ENCODE data around the gene TTC21B. TPM values are rescaled to one million over a fixed set of nuclear protein-coding genes. Genes with fewer than 3 reads are reported as not detected.

The TTC21B gene
- total RNA-seq, 2 donors from 2014 or later: 23.7 to 34.1 TPM

GRCh38 chr2:165927353-165927752 lies 26.2 kb downstream of the TTC21B start:
- DNase-seq (ENCODE audit: low spot score) (no peak), ATAC-seq (ENCODE audit: insufficient number of reproducible peaks, low FRiP score, low read depth) (no peak)
- no peak overlapping the region for H3K27ac ChIP-seq
- TF ChIP-seq CTCF (IDR thresholded peaks at IDR 0.05): no peak
- peaks cover 36% of the 10 kb centered on the region for H3K36me3 ChIP-seq
- no peaks in the 10 kb centered on the region for H3K9me3 ChIP-seq
- no peak overlapping the region for H3K4me3 ChIP-seq
- H3K4me1 ChIP-seq (ENCODE audit: control insufficient read depth in 1 of 2, low read depth in 2 of 2): no peaks in the 10 kb centered on the region
- no peaks in the 10 kb centered on the region for H3K27me3 ChIP-seq (replicated peaks; ENCODE audit: insufficient read depth)

GRCh38 chr2:165924946-165925345 lies 28.6 kb downstream of the TTC21B start:
- H3K36me3 ChIP-seq: peaks cover 25% of the 10 kb centered on the region
- TF ChIP-seq CTCF (IDR thresholded peaks at IDR 0.05): no peak

GRCh38 chr2:165920748-165921147 lies 32.8 kb downstream of the TTC21B start:
- no peak overlapping the region for H3K27ac ChIP-seq
- H3K9me3 ChIP-seq: no peaks in the 10 kb centered on the region
- no peaks in the 10 kb centered on the region for H3K27me3 ChIP-seq (replicated peaks; ENCODE audit: insufficient read depth)
- no peak overlapping the region for H3K4me3 ChIP-seq
- DNase-seq (ENCODE audit: low spot score): no peak
- H3K4me1 ChIP-seq (ENCODE audit: control insufficient read depth in 1 of 2, low read depth in 2 of 2): no peaks in the 10 kb centered on the region
- peaks cover 16% of the 10 kb centered on the region for H3K36me3 ChIP-seq
- no peak for ATAC-seq (ENCODE audit: insufficient number of reproducible peaks, low FRiP score, low read depth)
- no peak for TF ChIP-seq CTCF (IDR thresholded peaks at IDR 0.05)

More at GRCh38 chr2:165924946-165925345, 28.6 kb downstream of the TTC21B start:
- Histone ChIP-seq H3K27ac (no peak overlapping the region), H3K4me1 (ENCODE audit: control insufficient read depth in 1 of 2, low read depth in 2 of 2) (no peaks in the 10 kb centered on the region), H3K9me3 (no peaks in the 10 kb centered on the region), H3K27me3 (replicated peaks; ENCODE audit: insufficient read depth) (no peaks in the 10 kb centered on the region), H3K4me3 (no peak overlapping the region)
- DNase-seq (ENCODE audit: low spot score): no peak
- ATAC-seq (ENCODE audit: insufficient number of reproducible peaks, low FRiP score, low read depth): no peak

GRCh38 chr2:165913636-165914035 lies 39.9 kb downstream of the TTC21B start:
- ATAC-seq (ENCODE audit: insufficient number of reproducible peaks, low FRiP score, low read depth): no peak
- Histone ChIP-seq H3K4me3 (no peak overlapping the region), H3K36me3 (peaks cover 14% of the 10 kb centered on the region), H3K9me3 (no peaks in the 10 kb centered on the region), H3K4me1 (ENCODE audit: control insufficient read depth in 1 of 2, low read depth in 2 of 2) (no peaks in the 10 kb centered on the region), H3K27ac (no peak overlapping the region), H3K27me3 (replicated peaks; ENCODE audit: insufficient read depth) (no peaks in the 10 kb centered on the region)
- no peak for DNase-seq (ENCODE audit: low spot score)
- TF ChIP-seq CTCF (IDR thresholded peaks at IDR 0.05): no peak

GRCh38 chr2:165911981-165912380 lies 41.6 kb downstream of the TTC21B start:
- Histone ChIP-seq H3K4me1 (ENCODE audit: control insufficient read depth in 1 of 2, low read depth in 2 of 2) (no peaks in the 10 kb centered on the region), H3K27me3 (replicated peaks; ENCODE audit: insufficient read depth) (no peaks in the 10 kb centered on the region), H3K4me3 (no peak overlapping the region), H3K36me3 (peaks cover 8% of the 10 kb centered on the region), H3K9me3 (no peaks in the 10 kb centered on the region), H3K27ac (no peak overlapping the region)
- DNase-seq (ENCODE audit: low spot score): no peak
- ATAC-seq (ENCODE audit: insufficient number of reproducible peaks, low FRiP score, low read depth): no peak
- no peak for TF ChIP-seq CTCF (IDR thresholded peaks at IDR 0.05)

All from thoracic aorta (tissue), 2 donors.